GM21825 (cell line): ENCODE data around the gene CXADR.

Experiments
- ATAC-seq: cut with Tn5 transposase; IDR thresholded peaks from one replicate; pipeline ENCODE4 v1.9.1; 2021; ENCODE audit warnings: mild to moderate bottlenecking, moderate library complexity; ENCODE audit not compliant: unreplicated experiment

CXADR gene

DNA sequence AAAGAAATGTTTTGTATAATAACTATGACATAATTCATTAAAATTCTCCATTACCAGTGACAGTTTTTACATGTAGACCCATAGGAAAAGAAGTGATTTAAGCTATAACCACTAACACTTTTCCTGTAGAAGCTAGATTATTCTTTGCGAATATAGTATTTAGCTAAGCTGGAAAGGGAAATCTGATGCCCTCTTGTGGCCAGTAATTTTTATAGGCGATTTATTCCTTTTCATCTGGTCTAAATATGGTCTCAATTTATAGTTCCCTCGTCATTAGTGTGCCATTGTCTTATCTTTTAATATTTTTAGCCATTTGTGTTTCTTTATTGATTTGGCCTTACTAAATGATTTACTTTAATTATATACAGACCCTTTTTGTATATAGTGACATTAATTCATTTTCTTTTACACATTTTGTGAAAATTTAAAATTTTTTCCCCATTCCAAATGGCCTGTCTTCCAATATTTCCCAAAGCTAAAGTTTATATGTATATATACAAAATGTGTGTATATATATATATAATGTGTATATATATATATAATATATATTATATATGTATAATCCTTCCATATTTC lies 73.1 kb downstream of the CXADR start:
- no peak for ATAC-seq

DNA sequence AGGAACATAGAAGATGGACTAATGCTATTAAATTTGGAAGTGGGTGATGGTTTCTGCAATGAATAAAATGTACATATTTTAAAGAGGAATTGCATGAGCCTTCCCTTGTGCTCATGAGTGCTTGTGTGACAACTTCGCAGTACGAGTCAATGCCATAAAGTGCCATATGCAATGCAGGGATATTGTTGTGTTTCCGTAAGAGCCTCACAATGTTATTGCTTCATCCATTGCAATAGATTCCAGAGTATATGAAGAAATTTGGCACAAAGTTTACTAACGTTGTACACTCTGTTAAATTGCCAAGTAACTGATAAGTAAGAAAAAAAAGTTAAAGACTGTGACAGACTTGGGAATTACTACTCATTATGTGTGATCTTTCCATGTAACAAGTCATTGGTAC lies 77.6 kb downstream of the CXADR start:
- ATAC-seq = no peak

DNA sequence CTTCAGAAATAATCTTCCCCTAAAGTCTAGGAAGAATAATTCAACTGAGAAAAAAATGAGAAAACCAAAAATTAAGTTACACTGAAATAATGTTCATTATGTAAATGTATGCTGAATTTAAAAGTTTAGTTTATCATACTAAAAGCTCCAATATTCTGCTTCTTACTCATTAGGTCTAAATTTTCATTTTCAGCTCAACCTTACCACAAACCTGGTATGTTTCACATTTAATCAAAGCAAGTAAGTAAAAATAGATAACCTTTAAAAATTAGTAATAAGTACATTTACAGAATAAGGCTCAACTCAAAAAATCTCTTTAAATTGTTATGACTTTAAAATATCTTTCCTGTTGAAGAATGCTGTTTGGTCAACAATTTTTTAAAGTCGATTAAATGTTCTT lies 84.8 kb downstream of the CXADR start:
- no peak for ATAC-seq

DNA sequence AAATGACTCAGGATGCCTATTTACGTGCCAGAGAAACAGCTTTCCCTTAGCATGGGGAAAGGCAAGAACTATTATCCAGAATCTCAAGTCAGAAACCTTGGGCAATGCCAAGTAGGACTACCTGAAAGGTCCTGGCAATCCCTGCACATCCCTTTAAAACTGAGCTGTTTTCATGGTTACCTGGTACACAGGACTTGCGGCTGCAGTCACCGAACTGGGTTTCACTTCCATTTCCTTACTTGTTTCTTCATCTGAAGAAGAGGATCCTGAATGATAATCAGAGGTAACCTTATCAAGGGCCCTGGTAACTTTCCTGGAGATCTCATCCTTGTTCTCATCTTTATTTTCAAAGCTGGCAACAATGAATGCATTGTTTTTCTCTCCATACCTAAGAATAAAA lies 85.6 kb downstream of the CXADR start:
- ATAC-seq = peak; percentile 88

DNA sequence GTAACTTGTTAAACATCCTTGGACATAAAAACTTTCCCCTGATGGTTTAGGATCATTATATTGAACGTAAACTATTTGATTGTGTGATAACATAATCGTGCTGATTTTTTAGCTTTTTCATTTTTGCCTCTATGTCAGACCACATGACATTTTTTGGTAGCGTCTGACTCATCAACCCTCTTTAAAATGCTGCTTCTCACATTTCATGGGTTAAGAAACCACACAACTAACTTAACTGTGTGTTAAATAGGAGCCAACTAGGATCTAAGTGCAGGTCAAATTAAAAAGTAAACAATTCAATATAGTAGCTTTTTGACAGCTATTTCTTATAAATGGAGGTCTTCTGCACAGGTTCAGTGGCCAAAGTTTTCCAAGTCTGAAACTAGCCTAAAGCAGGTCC lies 90.0 kb downstream of the CXADR start:
- no peak for ATAC-seq

DNA sequence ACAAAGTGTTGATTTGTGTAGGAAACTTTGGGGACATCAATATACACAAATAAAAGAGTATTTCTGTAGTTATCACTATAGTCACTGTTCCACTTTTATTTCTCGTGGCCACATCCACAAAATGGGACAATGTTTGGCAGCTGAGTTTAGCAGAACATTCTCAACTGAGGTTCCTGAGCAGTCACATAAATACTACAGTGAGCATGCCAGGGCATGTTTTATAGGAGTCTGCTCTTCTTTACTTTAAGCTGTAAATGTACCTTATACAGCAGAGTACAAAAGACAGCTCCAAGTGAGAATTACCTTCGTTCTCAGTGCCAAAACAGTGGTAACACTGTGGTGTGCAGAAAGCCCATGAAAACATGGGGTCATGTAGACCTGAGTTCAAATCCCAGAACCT lies 94.8 kb downstream of the CXADR start:
- no peak for ATAC-seq

DNA sequence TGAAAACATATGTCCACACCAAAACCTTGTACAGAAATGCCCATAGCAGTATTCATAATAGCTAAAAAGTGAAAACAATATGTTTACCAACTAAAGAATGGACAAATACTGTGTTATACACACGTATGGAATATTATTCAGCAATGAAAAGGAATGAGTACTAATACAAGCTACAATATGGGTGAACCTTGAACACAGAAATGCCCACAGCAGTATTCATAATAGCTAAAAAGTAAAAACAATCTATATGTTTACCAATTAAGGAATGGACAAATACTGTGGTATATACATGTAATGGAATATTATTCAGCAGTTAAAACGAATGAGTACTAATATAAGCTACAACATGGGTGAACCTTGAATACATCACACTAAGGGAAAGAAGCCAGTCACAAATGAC lies 96.8 kb downstream of the CXADR start:
- no peak for ATAC-seq

DNA sequence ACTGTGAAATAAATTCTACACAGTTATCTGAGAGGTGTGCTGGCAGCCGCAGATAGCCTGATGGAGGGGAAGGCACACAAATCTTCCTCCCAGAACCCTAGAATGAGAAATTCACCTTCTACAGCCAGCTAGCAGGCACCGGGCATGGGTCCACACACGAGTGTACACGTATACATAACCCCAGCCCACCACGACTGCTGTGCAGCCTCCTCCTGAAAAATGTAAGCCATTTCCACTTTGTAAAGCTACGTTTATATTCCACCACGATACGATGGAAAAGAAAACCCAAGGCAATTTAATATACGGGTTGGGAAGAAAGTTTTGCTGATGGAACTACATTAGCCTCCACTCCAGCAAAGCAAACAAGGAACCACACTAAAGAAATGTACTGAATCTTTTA lies 98.1 kb downstream of the CXADR start:
- no peak for ATAC-seq

DNA sequence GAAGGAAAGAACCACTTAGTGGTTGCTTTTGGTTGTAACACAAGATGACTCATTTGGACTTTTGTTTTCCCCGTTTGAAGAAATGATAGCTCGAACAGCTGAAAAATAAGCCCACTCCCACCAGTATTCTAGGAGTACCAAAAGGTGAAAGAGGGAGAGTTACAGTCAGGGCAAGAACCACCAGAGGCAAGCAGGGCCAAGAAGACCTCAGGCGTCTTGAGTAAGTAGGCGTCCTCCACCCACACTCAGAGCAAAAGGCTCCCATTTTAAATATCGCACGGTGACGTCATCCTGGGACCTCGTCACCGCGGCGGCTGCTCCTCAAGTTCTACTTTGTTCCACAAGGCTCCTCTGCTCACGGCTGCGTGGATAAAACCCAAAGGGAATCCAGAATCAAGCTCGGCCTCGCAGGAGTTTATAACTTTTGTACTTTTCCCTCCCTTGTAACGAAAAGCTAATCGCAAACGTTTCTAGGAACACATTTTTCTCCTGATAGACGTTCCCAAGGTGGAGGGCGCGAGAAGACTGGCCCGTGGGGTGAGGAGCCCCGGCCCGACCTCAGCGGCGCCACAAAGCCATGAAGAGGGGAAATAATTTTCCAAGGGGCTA lies 98.7 kb downstream of the CXADR start:
- ATAC-seq = peak; percentile 56

DNA sequence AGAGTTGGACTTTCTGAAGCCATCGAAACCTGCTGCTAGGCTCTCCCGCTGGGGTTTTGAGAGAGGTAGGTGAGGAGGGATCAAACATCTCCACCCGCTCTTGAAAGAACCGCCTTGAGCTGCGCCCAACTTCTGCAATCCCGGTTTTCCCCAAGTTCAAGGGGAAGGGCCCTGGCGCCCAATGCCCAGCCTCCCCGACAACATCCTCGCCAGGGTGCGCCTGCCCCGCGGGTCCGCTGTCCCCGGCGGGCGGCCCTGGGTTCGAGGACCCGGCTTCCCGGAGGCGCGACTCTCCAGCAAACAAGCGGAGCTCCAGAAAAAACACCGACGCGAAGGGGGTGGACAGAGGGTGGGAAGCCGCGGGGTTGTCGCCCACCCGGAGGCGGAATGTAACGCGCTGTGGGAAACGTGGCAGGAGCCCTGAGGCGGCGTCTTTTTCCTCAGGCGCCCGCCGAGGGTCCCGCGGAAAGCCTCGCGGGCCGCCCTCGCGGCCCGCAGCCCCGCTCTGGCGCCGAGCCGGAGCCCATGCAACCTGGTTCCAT lies 99.3 kb downstream of the CXADR start:
- ATAC-seq = peak; percentile 14

DNA sequence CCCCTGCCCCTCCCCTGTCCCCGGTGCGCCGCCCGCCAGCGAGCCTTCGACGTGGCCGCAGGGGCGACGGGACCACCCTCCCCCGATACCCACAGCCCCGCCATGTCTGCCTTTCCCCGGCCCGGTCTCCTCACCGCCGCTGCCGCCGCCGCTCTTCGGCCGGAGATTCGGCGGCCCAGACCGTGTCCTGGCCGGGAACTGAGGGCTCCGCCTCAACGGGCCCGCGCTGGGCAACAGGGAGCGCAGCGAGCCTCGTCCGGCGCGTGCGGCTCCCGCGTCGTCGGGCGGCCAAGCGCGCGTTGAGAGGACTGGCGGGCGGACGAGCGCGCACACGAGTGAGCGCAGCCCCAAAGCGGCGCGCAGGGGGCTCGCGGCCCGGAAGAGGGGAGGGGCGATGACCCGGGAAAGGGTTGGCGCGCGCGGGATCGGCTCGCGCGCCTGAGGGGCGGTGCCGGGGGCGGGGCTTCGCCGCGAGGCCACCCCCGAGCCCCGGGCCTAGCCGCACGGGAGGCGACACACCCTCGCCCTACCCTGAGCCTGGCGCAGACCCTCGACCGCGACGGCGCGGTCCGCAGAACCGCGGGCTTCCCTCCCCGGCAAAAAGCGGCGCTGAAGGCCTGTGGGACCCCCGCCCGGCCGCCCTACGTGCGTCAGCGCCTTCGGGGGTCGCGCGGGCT lies 99.9 kb downstream of the CXADR start, which contains the start of gene BTG3:
TSS of gene BTG3 (minus strand) at position 337 of the 677 bp plus-strand sequence. CDS start 3,757 bp downstream, outside the sequence.
- ATAC-seq = peak; percentile 83

DNA sequence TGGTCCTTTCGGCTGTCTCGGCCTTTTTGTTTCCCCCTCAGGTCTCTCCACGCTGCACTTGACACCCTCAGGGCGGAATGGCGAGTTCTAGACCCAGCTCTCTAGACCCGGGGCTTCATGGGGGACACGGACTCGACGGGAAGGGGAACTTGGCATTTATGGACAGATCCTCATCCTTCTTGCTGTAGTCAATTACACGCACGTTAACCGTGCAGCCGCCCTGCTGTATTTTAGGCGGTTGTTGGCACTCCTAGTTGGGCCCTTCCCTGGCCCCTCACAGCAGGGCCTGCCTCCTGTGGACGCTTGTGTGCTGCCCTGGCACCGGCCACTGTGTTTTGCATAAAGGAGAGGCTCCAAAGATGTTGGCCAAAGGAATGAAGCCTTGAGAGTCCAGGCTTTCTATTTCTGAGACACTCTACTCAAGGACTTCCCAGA lies 100.4 kb downstream of the CXADR start:
- ATAC-seq = no peak

DNA sequence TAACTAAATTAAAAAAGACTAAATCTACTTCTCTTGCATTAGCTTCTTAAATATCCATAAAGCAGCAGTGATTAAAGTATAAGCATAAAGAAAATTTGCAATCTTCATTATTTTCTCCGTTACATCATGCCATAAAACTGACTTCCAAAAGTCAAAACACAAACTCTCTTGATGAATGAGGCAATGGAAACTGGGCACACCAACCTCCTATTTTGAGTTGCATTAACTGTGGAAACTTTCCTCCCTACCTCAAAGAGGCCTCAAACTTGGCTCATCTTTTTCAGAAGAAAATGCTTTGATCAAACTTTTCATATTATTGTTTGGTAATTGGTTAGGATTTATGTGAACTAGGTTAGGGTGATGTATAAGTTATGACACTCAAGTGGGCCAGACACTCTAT lies 104.0 kb downstream of the CXADR start:
- no peak for ATAC-seq

DNA sequence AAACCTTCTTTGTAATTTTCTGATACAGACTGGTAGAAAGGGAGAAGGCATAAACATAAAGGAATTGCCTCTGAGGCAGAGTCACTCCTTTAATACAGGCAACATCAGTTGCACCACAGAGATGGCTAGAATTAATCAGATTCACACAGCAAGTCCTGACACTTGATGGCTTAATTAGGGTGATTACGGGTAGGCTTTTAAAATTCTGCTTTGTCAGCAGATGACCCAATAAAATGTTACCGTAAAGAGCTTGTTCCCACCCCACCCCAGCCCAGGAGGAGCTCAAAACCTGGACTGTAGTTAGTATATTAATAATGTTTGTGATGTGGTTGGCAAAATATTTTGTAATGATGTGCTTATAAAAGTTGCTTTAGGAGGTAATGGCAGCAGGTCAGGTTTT lies 109.2 kb downstream of the CXADR start:
- no peak for ATAC-seq

DNA sequence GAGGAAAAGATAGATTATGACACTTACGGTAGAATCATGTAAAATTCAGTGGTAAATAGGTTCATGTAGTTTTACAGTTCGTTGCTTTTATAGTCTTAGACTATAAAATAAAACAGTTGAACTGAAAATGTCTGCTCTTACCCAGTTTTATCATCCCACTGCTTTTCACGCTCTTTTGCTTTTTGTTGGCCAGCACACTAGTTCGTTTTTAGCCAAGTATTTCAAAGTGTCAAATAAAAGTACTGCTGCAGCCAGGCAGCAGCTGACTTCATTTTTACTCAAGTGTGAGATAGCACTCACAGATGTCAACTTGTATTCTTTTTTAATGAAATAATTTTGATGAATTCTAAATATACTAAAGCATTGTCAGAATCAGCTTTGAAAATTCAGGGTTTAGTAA lies 118.4 kb downstream of the CXADR start:
- ATAC-seq = no peak

DNA sequence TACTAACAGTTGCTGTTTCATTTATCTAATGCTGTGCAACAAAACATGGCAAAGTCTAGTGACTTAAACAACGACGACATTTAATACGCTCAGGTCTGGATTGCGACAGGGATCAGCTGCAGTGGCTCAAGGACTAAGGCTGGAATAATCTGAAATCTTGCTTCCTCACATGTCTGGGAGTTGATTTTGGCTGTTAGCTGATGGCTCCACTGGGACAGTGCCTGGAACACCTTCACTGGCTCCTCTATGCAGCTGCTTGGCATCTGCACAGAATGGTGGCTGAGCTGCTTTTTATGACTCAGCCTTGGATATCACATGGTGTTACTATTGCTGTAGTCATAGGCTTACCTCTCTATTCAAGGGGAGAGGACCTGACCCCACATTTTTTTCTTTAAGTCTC lies 123.9 kb downstream of the CXADR start:
- ATAC-seq = no peak

DNA sequence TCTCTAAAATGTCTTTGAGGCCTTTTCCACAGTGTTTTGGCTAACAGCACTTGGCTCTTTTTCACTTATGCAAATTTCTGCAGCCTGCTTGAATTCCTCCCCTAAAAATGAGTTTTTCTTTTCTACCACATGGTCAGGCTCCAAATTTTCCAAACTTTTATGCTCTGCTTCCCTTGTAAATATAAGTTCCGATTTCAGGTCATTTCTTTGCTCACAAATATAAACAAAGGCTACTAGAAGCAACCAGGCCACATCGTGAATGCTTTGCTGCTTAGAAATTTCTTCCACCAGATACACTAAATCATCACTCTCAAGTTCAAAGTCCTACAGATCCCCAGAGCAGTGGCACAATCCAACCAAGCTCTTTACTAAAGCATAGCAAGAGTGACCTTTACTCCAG lies 128.0 kb downstream of the CXADR start:
- no peak for ATAC-seq
